HepG2 (cell line): ENCODE measurements around the gene PDE3B. TPM values are rescaled to one million over a fixed set of nuclear protein-coding genes. Genes with fewer than 3 reads are reported as not detected.
A peak's percentile ranks its signal among the peaks of the same experiment; 100 is the strongest.

Experiments used
- AGO2 ChIP-seq: fragments of 200-400 bp; formaldehyde crosslinking; optimal IDR thresholded peaks from 2 replicates; pipeline ENCODE3; 2017; ENCODE audit warnings: mild to moderate bottlenecking, low read depth, low read length, moderate library complexity
- BCL6 ChIP-seq: IDR thresholded peaks from 2 replicates; pipeline ENCODE4 v1.6.1; 2016; ENCODE audit warnings: missing genetic modification reagents, missing compliant biosample characterization
- BHLHE40 ChIP-seq: IDR thresholded peaks from 2 replicates; pipeline ENCODE4 v1.6.1; 2011; ENCODE audit warnings: low read length, improper control_type of control experiment
- HMGXB3 ChIP-seq: sonication (generic); formaldehyde crosslinking; IDR thresholded peaks from 2 replicates; pipeline ENCODE4 v1.4.0; 2020; ENCODE audit warnings: missing genetic modification reagents, borderline replicate concordance
- HOMEZ ChIP-seq: IDR thresholded peaks from 2 replicates; pipeline ENCODE4 v1.6.1; 2016; ENCODE audit warnings: low read depth
- MEIS2 ChIP-seq: sonication (generic); formaldehyde crosslinking; IDR thresholded peaks from 2 replicates; pipeline ENCODE4 v1.9.0; 2021; ENCODE audit warnings: mild to moderate bottlenecking, missing genetic modification reagents
- MXI1 ChIP-seq: IDR thresholded peaks from 3 replicates; pipeline ENCODE4 v1.6.1; 2012; ENCODE audit warnings: low read depth, low read length, inconsistent platforms, borderline replicate concordance
- NFKB2 ChIP-seq: sonication (generic); formaldehyde crosslinking; IDR thresholded peaks from 2 replicates; pipeline ENCODE4 v1.4.0; 2020; ENCODE audit warnings: missing genetic modification reagents, borderline replicate concordance
- PAXIP1 ChIP-seq: sonication (generic); formaldehyde crosslinking; conservative IDR thresholded peaks from 2 replicates; pipeline ENCODE4 v1.4.0; 2020; ENCODE audit warnings: mild to moderate bottlenecking, missing genetic modification reagents, moderate library complexity
- ZFP37 ChIP-seq: sonication (generic); formaldehyde crosslinking; IDR thresholded peaks from 2 replicates; pipeline ENCODE4 v1.4.0; 2020; ENCODE audit warnings: missing genetic modification reagents, borderline replicate concordance
- ZFY ChIP-seq: sonication (generic); formaldehyde crosslinking; IDR thresholded peaks from 2 replicates; pipeline ENCODE4 v1.4.0; 2020; ENCODE audit warnings: missing genetic modification reagents
- ZMAT3 ChIP-seq: sonication (generic); formaldehyde crosslinking; conservative IDR thresholded peaks from 2 replicates; pipeline ENCODE4 v1.7.0; 2021; ENCODE audit warnings: missing genetic modification reagents
- ZNF275 ChIP-seq: sonication (generic); formaldehyde crosslinking; IDR thresholded peaks from 2 replicates; pipeline ENCODE4 v1.8.0; 2022; ENCODE audit warnings: missing genetic modification reagents, mild to moderate bottlenecking, inconsistent platforms, borderline replicate concordance
- ZNF280B ChIP-seq: sonication (generic); formaldehyde crosslinking; IDR thresholded peaks from 2 replicates; pipeline ENCODE4 v1.5.0; 2020; ENCODE audit warnings: missing genetic modification reagents, mild to moderate bottlenecking, borderline replicate concordance
- polyA plus RNA-seq, 8 experiments: library from polyadenylated mRNA; depleted of rRNA in 3 of 8; stranded (reverse) in 7 of 8; unstranded in 1 of 8; fragments of >200 nt; fragmentation: Illumina TruSeq in 4 of 8; extraction: Trizol in 4 of 8; gene quantifications; 2 replicates each; pipeline versions ENCODE4 v1.2.1 to v1.2.3, GENCODE V29; 2011 to 2016; ENCODE audit warnings: low read depth in 4 of 8, missing spikeins in 1 of 8, mixed read lengths in 1 of 8; ENCODE audit not compliant: insufficient read depth in 1 of 8
- total RNA-seq, 5 experiments: library from RNA; depleted of rRNA; stranded (reverse); fragments of >200 nt; fragmentation: Illumina TruSeq; extraction: Trizol; gene quantifications; 2 replicates each; pipeline ENCODE4 v1.2.3, GENCODE V29; 2016; ENCODE audit warnings: low read depth in 1 of 5

Gene PDE3B
- total and polyA plus RNA-seq, 2 of the 13 experiments (the other 11 are each of a cell fraction or from before 2014, with no cell fraction given), result 14.1 to 26.5 TPM

- TF ChIP-seq MEIS2 (CRISPR knock-in tag) (no peak; the same call in 1 of the 2 replicates), ZFY (CRISPR knock-in tag) (peak; percentile 71), AGO2 (no peak), HMGXB3 (CRISPR knock-in tag) (0 out of 2 replicates have a peak, but pooled peaks have one; percentile 23), BCL6 (no peak), ZNF275 (CRISPR knock-in tag) (0 out of 2 replicates have a peak, but pooled peaks have one; percentile 45), BHLHE40 (no peak), NFKB2 (CRISPR knock-in tag) (no peak; the same call in 1 of the 2 replicates), PAXIP1 (0 out of 2 replicates have a peak, but pooled peaks have one; percentile 7), ZMAT3 (peak; percentile 80; the same call in 1 of the 2 replicates), ZFP37 (CRISPR knock-in tag) (no peak), HOMEZ (CRISPR knock-in tag) (no peak), ZNF280B (CRISPR knock-in tag) (peak; percentile 97), MXI1 (no peak; the same call in 2 of the 3 replicates)
Measured at GRCh38 chr11:14642873-14643696, 519 bp upstream of the PDE3B start (continued).
